GM18505 (cell line): ENCODE data around the gene JUND.
"Not testable (repeated sequence)": the region's sequence is repeated elsewhere in the genome, so short reads cannot be mapped to it uniquely, and the experiment has no call there.

Experiments
- ATAC-seq: cut with Tn5 transposase; IDR thresholded peaks from one replicate; pipeline ENCODE4 v1.9.1; 2021; ENCODE audit not compliant: unreplicated experiment
- POLR2A ChIP-seq: IDR thresholded peaks from 4 replicates; pipeline ENCODE4 v1.6.1; 2011; ENCODE audit warnings: borderline replicate concordance; ENCODE audit not compliant: insufficient read depth, insufficient read length; ENCODE audit errors: extremely low read depth

JUND gene

DNA sequence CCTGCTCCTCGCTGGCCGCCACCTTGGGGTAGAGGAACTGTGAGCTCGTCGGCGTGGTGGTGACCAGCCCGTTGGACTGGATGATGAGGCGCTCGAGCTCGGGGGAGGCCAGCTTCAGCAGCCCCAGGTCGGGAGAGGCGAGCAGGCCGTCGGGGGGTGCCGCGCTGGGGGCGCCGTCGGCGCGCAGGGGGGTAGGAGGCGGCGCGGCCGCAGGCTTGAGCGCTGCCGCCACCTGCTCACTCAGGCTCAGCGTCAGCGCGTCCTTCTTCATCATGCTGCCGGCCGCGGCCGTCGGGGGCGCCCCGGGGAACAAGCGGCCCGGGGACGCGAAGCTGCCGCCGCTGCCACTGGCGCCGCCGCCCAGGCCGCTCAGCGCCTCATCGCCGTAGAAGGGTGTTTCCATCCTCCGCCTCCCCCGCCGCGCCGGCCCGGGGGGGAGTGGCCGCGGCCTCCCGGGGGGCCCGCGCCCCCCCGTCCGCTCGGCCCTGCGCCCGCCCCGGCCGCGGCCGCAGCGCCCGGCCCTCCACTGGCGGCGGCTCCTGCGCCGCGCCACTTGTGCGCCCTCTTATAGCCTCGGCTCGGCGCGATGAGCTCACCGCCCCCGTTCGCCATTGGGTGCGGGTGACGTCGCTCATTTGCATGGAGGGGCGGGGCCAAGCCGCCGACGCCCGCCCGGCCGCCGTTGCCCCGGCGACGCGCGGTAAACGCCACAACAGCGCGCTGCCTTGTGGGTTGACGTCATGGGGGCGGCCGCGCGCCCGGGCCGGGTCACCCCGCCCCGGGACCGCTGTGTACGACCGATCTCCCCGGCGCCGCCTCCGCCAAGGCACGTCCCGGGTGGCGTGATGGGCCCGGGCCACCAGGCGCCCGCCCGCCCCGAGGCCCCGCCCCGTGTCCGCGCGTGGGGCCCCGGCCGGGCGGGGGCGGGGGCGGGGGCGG is at the start of gene JUND:
JUND (minus strand) TSS at position 541 of the 939 bp plus-strand sequence; CDS start at position 403, 138 bp downstream.
- TF ChIP-seq POLR2A, result peak; percentile 99
- ATAC-seq, result peak; percentile 57

DNA sequence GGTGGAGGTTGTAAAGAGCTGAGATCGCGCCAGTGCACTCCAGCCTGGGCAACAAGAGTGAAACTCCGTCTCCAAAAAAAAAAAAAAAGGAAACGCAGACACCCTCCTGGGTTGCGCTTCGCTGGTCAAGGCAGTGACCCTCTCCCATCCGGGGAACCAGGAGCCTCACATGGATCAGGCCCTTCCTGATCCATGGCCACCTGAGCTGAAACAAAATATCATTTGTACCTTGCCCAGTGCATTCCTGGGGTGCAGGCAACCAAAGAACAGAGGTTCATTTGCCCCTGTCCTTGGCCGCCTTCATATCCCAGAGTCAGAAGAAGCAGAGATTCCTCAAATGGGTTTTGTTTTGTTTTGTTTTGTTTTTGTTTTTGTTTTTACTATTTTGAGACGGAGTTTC is 49.4 kb upstream of the JUND start:
- TF ChIP-seq POLR2A, result no peak

GRCh38 chr19:18329035-18329376 is 47.6 kb upstream of the JUND start:
- TF ChIP-seq POLR2A, result no peak
- ATAC-seq, result no peak

More for the DNA sequence above, 49.4 kb upstream of the JUND start:
- ATAC-seq, result no peak

GRCh38 chr19:18328340-18329034 is 47.1 kb upstream of the JUND start:
- ATAC-seq, result peak; percentile 69

DNA sequence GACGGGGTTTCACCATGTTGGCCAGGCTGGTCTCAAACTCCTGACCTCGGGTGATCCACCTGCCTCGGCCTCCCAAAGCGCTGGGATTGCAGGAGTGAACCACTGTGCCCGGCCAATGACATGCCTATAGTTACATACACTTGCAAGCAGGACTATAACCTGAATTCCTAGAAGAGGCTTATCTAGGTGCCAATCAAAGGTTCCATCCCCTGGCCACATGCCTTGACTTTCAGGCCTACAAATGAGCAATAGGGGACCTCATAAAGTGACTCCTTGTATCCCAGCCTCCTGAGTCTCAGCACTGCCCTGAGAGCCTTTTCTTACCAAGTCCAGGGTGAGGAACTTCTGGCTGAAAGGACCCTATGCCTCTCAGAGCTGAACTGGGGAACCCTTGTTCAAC is 45.4 kb upstream of the JUND start:
- no peak for TF ChIP-seq POLR2A
- no peak for ATAC-seq

More at GRCh38 chr19:18328340-18329034, 47.1 kb upstream of the JUND start:
- TF ChIP-seq POLR2A, result peak; percentile 62

DNA sequence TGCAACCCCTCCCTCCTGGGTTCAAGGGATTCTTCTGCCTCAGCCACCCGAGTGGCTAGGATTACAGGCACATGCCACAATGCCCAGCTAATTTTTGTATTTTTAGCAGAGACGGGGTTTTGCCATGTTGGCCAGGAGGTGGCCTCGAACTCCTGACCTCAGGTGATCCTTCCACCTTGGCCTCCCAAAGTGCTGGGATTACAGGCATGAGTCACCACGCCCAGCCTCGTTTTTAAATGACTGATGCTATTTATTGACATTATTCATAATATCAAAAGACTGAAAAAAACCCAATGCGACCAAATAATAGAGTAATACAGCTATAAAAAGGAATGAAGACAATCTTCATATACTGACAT is 42.9 kb upstream of the JUND start:
- not testable (repeated sequence) for ATAC-seq

DNA sequence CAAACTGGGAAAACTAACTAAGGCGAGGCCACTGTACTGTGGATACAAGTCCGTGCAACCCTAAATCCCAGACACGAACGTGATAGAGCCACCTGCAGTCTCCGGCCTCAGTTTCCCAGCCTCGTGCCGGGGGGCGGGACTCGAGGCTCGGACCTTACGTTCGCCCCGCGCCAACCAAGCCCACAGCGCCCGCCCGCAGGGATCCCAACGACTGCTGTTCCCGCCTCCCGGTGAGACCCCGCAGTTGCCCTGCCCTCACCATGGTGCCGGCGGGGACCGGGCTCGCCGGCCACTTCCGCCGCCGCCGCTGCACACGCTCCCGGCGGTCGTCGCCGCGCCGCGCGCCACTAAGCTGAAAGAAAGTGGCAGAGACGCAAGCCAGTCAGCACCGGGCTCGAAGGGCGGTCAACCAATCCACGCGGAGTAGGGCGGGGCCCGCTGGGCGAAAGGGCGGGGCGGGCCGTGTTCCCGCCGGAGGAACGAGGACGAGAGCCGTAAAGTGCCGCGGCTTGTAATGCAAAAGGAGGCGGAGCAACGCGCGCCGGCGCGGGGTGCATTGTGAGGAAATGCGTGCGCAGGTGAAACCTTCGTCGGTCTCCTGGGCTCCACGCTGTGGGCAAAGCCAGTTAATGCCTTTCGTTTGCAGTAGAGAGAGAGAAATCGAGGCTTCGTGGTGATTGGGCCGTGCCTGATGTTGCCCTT is 41.5 kb upstream of the JUND start, which contains the start of gene LSM4:
LSM4 (minus strand) TSS at position 318 of the 702 bp plus-strand sequence; CDS start at position 262, 56 bp downstream.
- TF ChIP-seq POLR2A, result peak; percentile 84
- peak; percentile 92 for ATAC-seq

- ATAC-seq, result no peak
- no peak for TF ChIP-seq POLR2A
Measured at GRCh38 chr19:18322318-18322758, 40.9 kb upstream of the JUND start.

DNA sequence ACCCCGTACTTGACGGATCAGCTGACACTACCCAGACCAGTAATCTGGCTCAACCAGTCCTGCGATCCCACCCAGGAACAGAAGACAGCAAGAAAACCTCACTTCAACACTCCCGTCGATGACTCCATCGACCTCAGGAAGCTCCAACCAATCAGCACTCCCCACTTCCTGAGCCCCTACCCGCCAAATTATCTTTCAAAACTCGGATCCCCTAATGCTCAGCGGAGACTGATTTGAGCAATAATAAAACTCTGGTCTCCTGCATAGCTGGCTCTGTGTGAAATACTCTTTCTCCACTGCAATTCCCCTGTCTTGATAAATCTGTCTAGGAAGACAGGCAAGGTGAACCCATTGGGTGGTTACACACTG is 40.3 kb upstream of the JUND start:
- ATAC-seq, result no peak
- TF ChIP-seq POLR2A, result no peak

DNA sequence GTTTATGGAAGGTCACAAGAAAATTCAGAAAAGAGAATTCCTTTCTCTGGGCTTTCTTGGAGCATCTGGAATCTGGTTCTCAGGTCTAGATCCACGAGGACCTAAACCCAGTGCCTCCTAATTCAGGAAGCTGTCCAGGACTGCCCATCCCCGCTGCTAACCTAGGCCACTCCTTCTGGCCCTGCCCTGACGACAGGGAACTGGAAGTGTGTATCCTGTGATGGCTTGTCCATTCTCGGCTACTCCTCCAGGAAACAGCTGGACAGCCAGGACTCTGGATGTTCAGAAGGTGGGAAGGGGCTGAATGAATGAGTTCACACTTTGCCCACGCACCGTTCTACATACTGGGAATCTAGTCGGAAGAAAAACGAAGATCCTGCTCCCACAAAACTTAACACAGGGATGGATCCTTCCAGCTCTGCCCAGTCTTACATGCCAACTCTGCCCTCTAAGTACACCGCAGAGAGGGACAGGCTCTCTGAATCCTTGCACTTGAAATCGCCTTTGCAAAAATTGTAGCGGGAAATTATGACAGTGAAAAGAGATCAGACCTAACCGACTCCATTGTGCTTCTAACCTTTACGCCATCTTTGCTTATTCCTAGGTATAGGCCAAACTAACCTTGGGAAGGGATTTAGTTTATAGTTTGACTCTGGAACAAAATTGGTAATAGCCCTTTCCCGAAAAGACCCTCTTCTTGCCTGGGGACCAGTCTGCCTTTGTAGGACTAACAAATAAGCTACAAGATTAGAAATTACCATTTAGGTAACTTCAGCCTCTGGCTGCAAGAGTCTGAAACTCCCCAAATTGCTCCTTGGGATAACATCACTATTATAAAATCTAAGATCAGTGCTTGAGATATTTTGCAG is 39.7 kb upstream of the JUND start:
- ATAC-seq, result no peak
- no peak for TF ChIP-seq POLR2A

- ATAC-seq, result no peak
- TF ChIP-seq POLR2A, result no peak
Measured at GRCh38 chr19:18319591-18320135, 38.2 kb upstream of the JUND start.
